Endometrial microvascular endothelial cells (primary cell): ENCODE data around the gene CRYBG2. TPM values are rescaled to one million over a fixed set of nuclear protein-coding genes. Genes with fewer than 3 reads are reported as not detected.

Experiments used
- in situ Hi-C: cut with HindIII; loops from 2 replicates; pipeline ENCODE4 v1.10.0; 2017; ENCODE audit warnings: low sequenced_read_pairs, low pct_unique_long_range_greater_than_20kb; ENCODE audit errors: inconsistent ontology term
- total RNA-seq: library from RNA; depleted of rRNA; stranded (reverse); fragments of >200 nt; gene quantifications from one replicate; pipeline ENCODE4 v1.2.3, GENCODE V29; 2015; ENCODE audit errors: inconsistent ontology term

The CRYBG2 gene
- total RNA-seq, 1 donor from 2014 or later = not detected

DNA sequence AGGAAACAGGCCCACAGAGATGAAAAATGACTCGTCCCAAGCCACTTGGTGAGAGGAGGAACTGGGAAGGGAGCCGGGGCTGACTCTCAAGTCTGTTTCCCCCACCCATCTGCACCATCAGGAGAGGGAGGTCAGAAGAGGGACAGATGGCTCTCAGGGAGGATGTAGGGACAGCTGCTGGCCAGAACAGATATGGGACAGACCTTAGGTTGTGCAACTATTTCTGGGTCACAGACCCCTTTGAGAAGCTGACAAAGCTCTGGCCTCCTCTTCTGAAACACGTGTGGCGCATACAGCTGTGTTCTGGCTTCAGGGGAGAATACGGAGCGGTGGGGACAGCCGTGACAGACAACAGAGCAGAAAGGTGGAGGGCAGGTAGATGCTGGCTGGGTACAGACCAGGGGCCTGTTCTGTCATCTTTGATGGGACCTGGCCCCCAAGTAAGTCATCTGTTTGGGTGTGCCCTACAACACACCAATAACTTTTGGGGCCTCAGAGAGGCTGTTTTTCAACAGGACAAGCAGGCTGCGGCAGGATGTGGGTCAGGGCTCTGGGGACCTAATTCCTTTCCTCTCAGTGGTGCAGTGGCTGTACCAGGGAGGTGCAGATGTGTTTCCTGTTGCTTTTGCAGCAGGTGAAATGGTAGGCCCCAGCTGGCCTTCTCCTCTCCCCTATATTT lies 66.8 kb downstream of the CRYBG2 start:
- in situ Hi-C loops = no loop called here

- in situ Hi-C loops = no loop called here
These were observed 67.9 kb downstream of the CRYBG2 start for GRCh38 chr1:26286064-26286416.

DNA sequence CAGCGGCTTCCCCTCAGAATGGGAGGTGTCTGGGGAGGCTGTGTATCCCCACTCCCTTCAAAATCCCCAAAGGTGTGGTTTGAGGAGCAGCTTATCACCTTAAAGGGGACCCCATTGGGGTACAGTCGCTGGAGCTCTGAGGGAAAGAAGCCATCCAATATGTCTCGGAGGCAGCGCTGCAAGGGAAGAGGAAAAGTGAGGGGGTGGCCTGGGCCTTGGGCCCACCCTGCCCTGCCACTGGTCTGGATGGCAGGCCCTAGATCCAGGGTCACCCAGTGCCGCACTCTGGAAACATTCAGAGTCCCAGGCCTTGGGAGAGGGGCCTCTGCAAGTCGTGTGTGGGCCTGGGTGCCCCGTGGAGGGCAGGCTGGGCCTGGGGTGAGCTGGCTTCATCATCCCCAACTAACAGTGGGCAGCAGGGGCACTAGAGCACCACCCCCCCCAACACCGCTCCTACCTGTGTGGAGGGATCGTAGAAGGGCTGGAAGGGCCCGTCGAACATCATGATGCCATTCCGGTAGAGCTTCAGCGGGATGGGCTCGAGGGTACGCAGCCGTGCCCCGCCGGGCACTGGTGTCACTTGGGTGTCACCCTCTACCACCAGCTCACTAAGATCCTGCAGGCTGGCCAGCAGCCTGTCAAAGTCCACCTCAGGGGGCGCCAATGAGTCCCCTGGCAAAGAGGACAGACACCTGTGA lies 68.4 kb downstream of the CRYBG2 start:
- in situ Hi-C loops = no loop called here

DNA sequence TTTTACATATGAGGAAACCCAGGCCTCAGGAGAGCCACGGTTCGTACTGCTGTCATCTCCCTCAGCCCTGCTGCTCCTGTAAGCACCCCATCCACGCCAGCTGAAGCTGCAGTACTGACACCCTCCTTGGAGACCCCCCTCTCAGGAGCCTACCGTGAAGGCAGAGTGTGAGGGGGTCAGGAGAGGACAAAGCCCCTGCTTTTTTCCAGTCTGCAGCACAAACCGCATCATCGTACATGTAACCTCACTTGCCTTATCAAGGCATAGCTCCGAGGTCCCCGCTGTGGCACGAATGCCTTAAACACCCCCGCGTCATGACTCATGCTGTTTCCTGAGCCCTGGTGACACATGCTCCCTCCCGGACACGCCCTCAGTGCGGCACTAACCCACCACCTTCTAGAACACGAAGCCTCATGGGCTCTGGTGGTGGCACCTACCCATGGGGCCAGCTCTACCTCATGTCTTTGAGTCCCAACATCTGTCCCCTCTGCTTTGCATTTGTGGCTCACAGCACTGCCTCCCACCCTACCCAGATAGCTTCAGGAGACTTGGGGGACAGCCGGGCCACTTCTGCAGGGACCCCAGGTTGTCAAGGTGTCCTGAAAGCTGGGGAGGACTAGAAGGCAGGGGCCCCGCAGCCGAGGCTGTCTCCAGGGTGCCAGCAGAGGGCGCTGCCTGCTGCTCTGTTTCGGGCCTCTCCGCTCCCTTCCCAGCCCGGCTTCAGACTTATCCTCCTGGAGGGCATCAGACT lies 69.2 kb downstream of the CRYBG2 start:
- in situ Hi-C loops = no loop called here

DNA sequence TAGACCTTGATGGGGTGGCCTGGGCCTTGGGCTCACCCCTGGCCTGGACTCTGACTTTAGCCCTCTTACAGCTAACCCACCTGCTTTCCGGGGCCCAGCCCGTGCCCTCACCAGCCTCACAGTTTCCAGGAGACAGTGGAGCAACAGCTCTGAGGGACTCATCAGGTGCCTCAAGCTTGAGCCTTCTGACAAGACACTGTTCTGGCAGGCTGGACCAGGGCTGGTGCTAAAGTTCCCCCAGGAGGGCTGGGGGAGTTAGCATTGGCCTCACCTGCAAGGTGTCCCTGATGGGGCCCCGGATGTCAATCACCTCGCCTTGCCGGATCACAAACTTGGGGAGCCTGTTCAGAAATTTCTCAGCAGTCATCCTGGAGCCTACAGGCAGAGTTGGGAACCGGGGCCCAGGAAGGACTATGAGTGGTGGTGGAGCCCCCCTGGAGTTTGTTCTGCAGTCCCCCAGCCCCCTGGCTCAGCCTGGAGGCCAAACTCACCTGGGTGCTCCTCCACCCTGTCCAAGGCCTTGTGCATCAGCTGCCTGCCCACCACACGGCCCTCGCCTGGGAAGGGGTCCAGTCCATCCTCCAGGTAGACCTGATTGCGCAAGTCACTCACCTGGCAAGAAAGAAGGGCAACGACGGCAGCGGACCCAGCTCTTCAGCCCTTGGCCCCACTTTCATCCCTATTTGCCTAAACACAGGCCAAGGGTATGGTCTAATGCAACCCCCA lies 69.9 kb downstream of the CRYBG2 start:
- in situ Hi-C loops = no loop called here

GRCh38 chr1:26283279-26283853 lies 70.6 kb downstream of the CRYBG2 start:
- in situ Hi-C loops = no loop called here

DNA sequence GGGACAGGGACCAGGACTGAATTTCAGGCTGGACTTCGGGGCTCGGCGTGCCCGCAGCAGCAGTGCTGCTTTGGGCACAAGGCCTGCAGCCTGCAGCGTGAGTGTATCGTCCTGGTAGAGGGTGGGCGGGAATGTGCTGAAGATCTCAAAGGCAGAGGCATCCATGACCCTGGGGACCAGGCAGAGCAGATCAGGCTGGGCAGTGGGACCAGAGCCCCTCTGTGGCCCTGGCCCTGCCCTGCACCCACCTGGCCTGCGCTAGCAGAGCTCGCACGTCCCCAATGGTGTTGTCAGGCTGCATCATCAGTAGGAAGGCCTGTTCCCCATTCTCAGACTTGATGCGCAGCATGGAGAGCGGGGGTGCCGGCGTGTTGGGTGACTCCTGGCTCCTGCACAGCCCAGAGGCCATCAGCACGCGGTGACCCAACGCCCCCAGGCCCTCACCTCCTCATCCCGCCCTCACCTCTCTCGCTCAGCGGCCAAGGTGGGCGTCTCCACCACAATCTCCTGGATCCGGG lies 71.5 kb downstream of the CRYBG2 start:
- in situ Hi-C loops = no loop called here

DNA sequence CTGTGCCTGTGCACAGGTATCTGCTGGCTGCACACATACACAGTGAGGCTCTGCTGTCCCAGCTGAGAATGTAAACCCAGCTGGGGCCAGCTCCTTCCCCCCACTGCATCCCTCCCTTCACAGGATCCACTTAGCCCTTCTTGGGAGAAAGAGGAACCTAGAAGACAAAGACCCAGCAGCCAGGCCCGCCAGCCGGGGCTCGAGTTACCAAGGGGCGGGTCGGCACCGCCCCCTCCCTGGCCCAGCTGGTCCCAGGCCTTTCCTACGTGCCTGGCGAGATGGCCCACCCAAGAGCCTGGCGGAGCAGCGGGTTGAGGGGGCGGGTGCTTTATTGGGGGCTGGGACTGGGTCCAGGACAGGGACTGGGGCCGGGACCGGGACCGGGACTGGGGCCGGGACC lies 72.0 kb downstream of the CRYBG2 start:
- in situ Hi-C loops = no loop called here

DNA sequence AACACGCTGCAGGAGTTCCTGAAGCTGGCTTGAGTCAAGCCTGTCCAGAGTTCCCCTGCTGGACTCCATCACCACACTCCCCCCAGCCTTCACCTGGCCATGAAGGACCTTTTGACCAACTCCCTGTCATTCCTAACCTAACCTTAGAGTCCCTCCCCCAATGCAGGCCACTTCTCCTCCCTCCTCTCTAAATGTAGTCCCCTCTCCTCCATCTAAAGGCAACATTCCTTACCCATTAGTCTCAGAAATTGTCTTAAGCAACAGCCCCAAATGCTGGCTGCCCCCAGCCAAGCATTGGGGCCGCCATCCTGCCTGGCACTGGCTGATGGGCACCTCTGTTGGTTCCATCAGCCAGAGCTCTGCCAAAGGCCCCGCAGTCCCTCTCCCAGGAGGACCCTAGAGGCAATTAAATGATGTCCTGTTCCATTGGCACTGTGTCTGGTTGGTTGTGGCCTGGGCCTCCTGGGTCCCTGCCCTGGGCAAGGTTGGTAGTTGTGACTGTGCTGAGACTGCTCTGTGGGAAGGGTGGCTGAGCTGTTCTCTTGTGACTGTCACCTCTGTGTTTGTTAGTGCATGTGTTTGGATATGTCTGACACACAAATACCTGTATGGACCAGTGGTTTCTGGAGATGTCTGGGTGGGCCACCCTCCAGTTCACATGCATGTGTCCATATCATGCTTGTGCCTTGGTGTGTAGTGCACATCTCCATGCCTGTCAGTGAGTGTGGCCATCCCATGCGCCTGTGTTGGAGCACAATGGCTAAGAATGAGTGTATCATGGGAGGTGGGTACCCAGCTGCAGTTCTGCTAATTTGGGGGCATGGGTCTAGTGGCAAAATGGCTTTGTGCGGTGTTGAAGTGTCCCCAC lies 72.6 kb downstream of the CRYBG2 start:
- in situ Hi-C loops = no loop called here

DNA sequence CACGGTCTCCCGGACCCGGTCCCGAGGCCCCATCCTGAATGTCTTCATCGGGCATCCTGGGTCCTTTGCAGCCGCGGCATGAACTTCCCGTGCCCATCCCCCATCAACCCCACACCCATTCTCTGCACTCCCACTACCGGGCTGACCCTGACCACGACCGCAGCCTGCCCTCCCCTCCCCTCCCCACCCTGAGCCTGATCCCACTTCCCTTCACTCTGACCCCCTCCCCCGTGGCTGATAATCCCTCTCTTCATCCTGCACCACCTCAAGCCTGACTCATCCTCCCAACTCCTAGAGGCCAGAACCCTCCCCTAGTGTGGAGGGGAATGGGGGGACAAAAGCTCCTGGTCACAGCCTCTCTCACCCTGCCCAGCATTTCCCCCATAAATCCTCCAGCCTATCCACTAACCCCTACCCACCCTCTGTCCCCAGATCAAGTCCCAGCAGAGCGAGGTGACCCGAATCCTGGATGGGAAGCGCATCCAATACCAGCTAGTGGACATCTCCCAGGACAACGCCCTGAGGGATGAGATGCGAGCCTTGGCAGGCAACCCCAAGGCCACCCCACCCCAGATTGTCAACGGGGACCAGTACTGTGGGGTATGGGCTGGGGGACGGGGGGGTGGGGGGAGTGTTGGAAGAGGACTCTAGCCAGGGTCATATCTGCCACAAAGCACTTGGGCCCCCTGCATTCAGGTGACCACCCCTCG lies 73.4 kb downstream of the CRYBG2 start:
- in situ Hi-C loops = no loop called here

DNA sequence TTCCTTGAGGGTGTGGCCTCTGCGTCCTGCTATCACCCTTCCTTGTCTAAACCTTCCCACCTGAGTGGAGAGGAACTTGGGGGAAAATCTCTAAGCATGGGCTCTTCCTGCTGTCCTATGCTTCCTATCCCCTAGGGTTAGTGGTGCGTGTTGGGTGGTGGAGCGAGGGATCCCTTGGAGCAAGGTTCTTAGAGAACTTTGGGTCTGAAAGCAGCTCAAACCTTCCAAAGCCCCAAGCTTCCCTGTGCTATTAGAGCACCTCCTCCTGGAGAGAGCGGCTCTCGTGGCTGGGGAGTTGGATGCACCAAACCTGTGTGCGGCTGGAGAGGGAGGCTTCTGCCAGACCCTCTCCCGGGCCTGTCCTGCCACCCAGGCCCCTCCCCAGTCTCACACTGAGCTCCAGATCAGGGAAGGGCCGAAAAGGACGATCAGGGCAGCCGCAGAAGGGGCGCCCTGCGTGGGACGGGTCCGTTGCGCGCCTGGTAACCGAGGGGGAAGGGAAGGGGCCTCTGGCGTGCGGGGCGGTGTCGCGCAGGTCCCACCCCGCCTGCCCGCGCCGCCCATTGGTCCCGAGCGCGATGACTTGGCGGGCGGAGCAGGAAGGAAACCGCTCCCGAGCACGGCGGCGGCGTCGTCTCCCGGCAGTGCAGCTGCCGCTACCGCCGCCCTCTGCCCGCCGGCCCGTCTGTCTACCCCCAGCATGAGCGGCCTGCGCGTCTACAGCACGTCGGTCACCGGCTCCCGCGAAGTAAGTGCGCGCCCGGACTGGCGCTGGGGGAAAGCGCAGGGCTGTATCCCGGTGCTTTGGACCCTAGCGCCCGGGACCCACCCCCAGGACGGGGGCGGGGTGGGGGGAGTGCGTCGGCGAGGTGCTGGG lies 74.2 kb downstream of the CRYBG2 start, which contains the start of gene SH3BGRL3:
Gene SH3BGRL3, plus strand, starts transcription at position 631 of the 877 bp plus-strand sequence. Its CDS starts 70 bp downstream, at position 701.
- in situ Hi-C loops = no loop called here

DNA sequence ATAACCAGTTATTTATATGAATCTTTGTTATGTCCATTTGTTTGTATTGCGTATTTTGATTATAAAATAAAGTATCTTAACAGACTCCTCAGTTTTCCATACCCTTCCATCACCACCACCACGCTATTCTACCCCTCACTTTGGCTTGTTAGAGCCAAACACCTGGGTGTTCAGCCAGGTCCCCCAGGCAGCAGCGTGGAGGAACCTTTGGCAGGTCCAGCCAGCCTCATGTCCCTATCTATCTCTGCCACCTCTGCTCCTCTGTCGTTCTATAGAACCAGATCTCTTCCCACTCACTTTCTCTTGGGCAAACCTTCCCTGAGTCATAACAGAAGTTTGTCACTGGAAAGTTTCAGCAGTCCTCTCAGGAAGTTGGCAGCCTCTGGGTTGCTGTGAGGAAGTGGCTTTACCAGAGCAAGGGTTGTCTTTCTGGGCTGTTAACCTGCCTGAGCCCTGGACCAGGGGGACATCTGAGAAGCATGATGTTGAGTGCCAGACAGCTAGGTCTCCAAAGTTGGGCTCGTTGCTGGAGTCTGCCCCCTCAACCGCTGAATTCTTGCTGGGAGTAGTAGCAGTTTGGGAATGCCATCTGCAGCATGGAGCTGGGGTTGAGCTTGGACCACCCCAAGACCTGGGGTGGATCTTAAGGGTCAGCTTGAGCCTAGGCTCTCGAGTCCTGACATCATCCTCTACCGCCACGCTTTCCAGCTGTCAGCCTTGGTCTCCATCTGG lies 75.0 kb downstream of the CRYBG2 start:
- in situ Hi-C loops = no loop called here

DNA sequence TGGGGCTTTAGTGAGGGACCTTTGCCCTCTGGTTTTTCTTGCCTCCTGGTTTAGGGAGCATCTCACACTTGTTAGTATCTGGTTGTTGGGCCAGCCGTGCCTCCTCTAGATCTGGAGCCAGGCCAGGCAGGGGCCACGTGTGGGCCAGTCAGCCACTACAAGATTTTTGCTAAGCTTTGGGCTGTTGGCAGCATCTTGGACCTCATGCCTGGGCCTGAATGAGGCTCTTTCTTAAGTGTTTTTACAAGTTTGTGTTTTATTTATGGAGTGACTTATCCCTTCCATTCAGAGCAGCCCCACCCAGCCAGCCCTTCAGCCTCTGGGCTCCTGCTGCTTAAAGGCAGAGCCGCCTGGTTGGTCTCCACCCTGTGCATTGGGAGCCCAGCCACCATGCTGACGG lies 75.6 kb downstream of the CRYBG2 start:
- in situ Hi-C loops = no loop called here

DNA sequence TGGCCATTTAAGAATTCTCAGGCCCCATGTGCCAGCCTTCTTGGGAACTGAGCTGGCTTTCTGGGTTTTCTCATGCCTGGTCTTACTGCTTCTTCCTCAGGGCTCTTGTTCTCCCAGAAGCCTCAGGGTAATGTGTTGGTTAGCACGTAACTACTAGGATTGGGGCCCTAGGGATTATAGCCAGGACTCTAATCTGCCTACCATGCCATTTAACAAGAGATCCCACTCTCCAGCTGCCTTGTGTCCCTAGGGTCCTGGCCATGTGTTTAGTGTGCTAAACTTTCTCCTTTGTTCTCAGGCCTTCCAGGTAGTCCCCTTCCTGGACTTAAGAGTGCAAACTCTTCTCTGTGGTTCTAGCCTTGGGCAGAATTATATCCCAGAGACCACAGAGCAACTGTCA lies 76.2 kb downstream of the CRYBG2 start:
- in situ Hi-C loops = no loop called here

GRCh38 chr1:26277261-26277661 lies 76.7 kb downstream of the CRYBG2 start:
- in situ Hi-C loops = no loop called here

GRCh38 chr1:26276432-26276838 lies 77.5 kb downstream of the CRYBG2 start:
- in situ Hi-C loops = no loop called here
